Epithelial cell of esophagus (primary cell): ENCODE measurements around the gene THOC3.
A peak's percentile ranks its signal among the peaks of the same experiment; 100 is the strongest.
"Not testable (repeated sequence)": the region's sequence is repeated elsewhere in the genome, so short reads cannot be mapped to it uniquely, and the experiment has no call there.

Source experiments
- DNase-seq: peaks from one replicate; pipeline ENCODE4 v3.0.0; 2010; ENCODE audit warnings: low read depth
- H3K4me3 ChIP-seq: 2 replicates; pipeline ENCODE4 v1.5.1; 2011; ENCODE audit warnings: mild to moderate bottlenecking, low read length, control low read depth

THOC3 gene

DNA sequence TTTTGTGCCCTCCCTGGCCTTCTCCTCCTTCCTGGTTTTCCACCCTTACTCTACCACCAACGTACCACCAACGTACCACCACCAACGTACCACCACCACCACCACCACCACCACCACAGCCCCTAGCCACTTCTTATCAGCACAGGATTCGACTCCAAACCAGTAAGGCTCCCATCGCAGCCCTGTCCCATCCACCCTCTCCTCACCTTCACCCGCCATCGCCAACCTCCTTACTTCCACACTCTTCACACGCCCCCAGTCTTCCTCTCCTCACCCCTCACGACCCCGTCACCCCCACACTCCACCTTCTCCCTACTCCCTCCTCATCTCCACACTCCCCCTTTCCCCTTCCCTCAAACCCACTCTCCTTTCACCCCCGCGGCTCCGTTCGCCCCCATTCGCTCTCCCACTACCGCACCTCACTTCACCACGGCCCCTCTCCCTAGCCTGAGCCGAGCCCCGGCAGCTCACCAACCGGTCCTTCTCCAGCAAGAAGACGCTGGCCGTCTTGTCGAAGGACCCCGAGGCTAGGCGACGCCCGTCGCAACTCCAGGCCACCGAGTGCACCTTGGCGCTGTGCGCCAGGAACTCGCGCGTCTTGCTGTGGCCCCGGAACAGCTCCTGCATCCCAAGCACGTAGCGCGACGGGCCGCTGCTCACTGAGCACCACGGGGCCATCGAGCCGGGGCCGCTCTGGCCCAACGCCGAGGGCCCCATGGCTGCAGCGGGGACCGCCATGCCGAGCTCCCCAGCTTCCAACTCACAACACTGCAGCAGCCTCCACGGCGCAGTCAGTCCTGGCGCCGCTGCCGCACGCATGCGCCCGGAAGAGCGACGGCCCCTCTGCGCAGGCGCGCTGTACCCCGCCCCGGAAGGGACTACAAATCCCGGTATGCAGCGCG is at the start of gene THOC3:
Gene THOC3 (minus strand): TSS at position 845 of the 902 bp plus-strand sequence. CDS start 107 bp downstream, at position 738.
- DNase-seq: peak; percentile 81
- H3K4me3 ChIP-seq: peak within 1 kb of the TSS; percentile 55

DNA sequence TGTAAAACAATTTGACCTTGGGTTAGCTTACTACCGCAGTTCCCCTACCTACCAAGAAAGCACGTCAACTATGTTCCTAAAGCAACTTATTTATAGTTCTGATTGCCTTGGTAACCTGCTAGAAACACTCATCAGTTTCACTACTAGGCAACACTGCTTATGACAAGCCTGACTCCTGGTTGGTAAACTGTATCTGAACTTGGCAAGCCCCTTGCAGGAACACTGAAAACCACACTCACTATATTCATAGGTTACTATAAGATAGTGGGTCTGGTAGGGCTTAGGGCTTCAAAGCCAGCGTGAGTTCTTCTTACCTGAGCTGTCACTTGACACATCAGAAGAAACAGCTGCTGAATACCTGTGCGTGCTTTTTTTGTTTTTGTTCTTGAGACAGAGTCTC is 49.2 kb upstream of the THOC3 start:
- H3K4me3 ChIP-seq, DNase-seq: not testable (repeated sequence)

GRCh38 chr5:176014360-176014759 is 46.2 kb upstream of the THOC3 start:
- not testable (repeated sequence) for DNase-seq, H3K4me3 ChIP-seq

DNA sequence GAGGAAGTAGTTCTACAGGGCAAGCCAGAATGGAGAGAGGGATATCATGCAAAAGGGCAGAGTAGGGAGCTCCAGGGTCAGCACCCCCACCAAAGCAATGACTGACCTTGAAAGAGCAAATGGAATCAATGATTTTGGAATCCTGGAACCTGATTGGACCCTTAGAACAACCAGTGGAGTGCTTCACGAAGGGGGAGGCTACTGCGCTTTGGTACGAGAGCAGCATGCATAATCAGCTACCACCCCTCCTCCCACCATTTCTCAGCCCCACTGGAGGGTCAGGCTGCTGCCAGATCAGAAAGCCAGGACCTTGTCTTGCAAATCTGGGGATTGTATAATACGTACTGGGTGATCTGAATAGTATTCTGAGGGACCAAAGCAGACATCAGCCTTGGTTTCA is 43.0 kb upstream of the THOC3 start:
- not testable (repeated sequence) for H3K4me3 ChIP-seq, DNase-seq

- not testable (repeated sequence) for DNase-seq, H3K4me3 ChIP-seq
Observed at GRCh38 chr5:176010202-176010601, 42.1 kb upstream of the THOC3 start.

- not testable (repeated sequence) for H3K4me3 ChIP-seq
Observed at GRCh38 chr5:176007220-176007619, 39.1 kb upstream of the THOC3 start.

DNA sequence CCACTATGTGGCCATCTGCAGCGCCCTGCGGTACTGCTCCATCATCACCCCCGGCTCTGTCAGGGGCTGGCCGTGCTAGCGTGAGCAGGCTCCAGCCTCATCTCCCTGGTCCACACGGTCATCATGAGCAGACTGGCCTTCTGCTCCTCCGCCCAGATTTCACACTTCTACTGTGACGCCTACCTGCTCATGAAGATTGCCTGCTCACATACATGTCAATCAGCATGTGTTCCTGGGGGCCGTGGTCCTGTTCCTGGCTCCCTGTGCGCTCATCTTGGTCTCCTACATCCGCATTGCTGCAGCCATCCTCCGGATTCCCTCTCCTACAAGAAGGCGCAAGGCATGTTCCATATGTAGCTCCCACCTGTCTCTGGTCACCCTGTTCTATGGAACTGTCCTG is 38.7 kb upstream of the THOC3 start:
- not testable (repeated sequence) for H3K4me3 ChIP-seq, DNase-seq

More at GRCh38 chr5:176007220-176007619, 39.1 kb upstream of the THOC3 start:
- not testable (repeated sequence) for DNase-seq

DNA sequence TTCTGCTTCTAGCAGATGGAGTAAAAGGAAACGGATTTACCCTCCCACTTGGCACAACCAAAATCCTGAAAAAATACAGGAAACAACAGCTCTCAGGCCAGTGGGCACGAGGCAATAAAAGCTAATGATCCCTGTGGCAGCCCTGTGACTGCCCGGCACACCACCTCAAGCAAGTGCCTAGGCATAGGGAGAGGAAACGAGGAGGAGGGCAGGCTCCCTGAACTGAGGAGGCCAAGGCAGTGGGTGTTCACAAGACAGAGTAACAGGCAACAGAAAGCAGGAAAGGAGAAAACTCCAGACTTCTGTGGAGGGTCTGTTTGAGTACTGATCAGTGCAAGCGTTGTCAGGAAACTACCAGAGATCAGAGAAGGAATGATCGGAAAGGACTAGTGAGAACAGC is 29.9 kb upstream of the THOC3 start:
- DNase-seq, H3K4me3 ChIP-seq: not testable (repeated sequence)

DNA sequence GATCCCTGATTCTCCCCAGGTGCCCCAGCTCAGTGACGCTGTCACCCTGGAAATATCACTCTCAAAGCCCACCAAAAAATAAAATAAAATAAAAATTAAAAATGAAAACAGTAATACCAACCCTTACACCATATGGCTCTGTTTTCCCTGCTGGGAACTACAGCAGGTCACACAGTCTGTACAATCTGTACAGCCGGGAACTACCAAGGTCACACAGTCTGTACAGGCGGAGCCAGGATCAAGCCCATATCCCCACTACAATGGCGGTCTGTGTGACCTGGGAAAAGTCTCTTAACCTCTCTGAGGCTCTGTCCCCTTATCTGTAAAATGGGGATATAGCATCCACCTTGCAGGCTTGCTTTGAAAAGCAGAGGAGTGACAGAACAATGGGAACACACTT is 29.4 kb upstream of the THOC3 start:
- DNase-seq, H3K4me3 ChIP-seq: not testable (repeated sequence)

DNA sequence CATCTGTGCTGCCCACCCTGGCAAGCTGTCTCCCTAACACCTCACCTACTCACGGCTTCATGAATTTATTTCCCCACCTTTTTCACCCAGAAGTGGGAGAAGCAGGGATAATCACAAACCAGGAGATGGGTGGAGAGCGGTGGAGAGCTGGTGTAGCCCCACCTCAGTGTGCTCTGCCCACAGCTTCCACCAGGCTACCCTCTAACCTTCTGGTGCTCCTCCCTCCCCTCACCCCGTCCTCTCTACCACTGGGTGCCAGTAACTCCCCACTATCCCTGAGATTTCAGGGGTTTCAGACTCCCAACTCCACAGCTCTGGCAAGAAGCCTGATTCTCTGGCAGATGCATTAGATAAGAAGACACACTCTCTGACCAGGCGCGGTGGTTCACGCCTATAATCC is 28.7 kb upstream of the THOC3 start:
- H3K4me3 ChIP-seq, DNase-seq: not testable (repeated sequence)

DNA sequence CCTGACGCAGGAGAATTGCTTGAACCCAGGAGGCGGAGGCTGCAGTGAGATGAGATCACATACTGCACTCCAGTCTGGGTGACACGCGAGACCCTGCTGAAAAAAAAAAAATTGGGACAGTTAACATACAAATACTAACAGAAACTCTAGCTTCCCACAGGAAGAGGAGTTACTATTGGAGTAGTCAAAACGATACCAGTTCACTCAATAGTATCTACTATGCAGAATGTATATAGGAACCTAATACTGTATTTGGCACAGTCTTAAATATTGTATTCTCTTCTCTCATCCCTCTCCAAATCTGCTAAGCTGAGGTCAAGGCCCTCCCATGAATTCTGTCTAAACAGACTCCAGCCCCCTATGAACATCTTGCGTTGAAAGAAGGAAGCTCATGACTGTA is 27.4 kb upstream of the THOC3 start:
- not testable (repeated sequence) for H3K4me3 ChIP-seq, DNase-seq

DNA sequence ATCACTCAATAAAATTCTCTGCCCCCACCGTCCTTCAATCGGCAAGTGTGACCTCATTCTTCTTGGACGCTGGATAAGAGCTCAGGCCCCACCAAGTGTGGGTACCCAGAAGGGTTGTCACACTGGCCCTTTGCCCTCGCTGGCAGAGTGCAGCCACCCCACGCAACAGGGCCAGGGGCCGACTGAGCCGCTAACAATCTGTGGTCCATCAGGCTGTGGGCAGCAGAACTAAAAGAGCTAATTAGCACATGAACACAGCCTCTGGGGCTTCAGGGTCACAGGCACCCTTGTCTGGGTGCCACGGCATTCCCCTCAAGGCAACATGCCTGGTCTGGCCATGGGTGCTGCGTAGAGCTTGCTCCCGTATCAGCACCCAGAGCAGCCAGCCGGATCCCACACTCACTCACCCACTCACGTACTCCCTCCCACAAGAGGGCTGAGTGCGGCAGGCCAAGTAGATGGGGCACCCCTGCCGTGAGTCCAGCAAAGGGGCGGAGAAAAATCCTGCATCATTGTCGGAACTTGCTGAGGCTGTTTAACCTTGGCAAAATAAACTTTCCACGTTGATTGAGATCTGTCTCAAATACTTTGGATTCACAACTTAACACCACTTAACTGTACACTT is 11.4 kb upstream of the THOC3 start:
- H3K4me3 ChIP-seq, DNase-seq: not testable (repeated sequence)

- H3K4me3 ChIP-seq: peak overlapping the region; percentile 29
- DNase-seq: not testable (repeated sequence)
Observed at GRCh38 chr5:175968381-175968780, 266 bp upstream of the THOC3 start.

GRCh38 chr5:175962329-175962728 is 5.8 kb downstream of the THOC3 start:
- peak; percentile 4 for DNase-seq
- H3K4me3 ChIP-seq: not testable (repeated sequence)

DNA sequence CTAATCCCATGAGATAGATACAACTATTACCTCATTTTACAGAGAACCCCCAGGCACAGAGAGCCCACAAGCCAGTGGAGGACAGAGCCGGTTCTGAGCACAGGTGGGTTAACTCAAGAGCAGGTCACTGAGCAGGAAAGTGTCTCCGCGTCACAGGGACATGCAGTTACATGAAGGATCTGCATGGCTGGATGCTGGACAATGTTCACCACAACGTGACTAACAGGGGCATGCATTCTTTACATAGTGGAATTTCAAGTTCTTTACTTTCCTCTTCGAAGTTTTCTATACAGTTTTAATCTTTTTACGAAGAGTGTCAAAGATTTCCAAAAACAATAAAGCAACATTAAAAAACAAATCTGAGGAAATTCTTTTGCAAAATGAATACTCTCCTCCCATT is 7.9 kb downstream of the THOC3 start:
- DNase-seq: peak; percentile 77
- not testable (repeated sequence) for H3K4me3 ChIP-seq

DNA sequence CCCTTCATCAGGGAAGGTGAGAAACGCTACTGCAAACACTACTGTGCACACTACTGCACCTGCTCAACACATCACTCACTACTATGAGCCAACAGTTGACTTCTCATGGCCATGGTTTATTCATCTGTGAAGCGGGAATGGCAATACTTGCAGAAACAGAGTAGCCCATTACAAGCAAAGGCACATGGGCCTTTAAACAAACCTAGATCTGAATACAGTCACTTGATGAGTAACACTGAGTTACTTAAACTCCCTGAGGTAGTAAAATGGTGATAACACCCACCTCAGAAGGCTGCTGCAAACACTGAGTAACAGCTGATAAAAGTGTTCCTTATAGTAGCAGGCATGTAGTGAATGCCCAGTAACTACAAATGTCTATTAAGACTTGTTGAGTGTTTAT is 9.6 kb downstream of the THOC3 start:
- not testable (repeated sequence) for H3K4me3 ChIP-seq
- DNase-seq: peak; percentile 71

GRCh38 chr5:175954107-175954506 is 14.0 kb downstream of the THOC3 start:
- not testable (repeated sequence) for H3K4me3 ChIP-seq, DNase-seq

DNA sequence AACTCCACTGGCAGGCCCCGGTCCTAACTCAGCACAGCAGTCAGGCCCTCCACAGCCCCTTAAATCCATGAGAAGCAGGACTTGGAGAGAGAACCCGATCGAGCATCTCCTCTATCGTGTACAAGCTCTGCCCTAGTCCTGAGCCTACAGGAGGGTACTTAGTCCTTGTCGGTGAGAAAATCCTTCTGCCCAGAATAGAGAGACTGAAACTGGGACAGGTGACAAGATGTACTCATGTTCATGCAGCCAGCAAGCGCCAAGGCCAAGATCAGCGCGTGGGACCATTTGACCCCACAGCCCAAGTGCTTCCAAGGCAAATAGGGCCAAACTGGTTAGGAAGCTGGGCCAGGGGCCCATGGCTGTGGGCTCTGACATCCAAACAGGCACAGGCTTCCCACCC is 15.3 kb downstream of the THOC3 start:
- H3K4me3 ChIP-seq, DNase-seq: not testable (repeated sequence)

GRCh38 chr5:175951339-175951969 is 16.7 kb downstream of the THOC3 start:
- DNase-seq, H3K4me3 ChIP-seq: not testable (repeated sequence)
